ENCODE data around the gene STAT5B.
"Not testable (repeated sequence)": the region's sequence is repeated elsewhere in the genome, so short reads cannot be mapped to it uniquely, and the experiment has no call there.

STAT5B gene

GRCh38 chr17:42305543-42306384, 29.6 kb upstream of the STAT5B start:
- DNase-seq (ENCODE audit: low read depth): no peak

- DNase-seq (ENCODE audit: low read depth): not testable (repeated sequence)
These were observed 28.8 kb upstream of the STAT5B start for GRCh38 chr17:42305031-42305330.

- DNase-seq (ENCODE audit: low read depth): no peak
These were observed 28.2 kb upstream of the STAT5B start for GRCh38 chr17:42304187-42305030.

GRCh38 chr17:42303694-42304093, 27.5 kb upstream of the STAT5B start:
- no peak for DNase-seq (ENCODE audit: low read depth)

- DNase-seq (ENCODE audit: low read depth): no peak
These were observed 24.8 kb upstream of the STAT5B start for GRCh38 chr17:42301022-42301421.

GRCh38 chr17:42299913-42300312, 23.7 kb upstream of the STAT5B start:
- not testable (repeated sequence) for DNase-seq (ENCODE audit: low read depth)

GRCh38 chr17:42299361-42299760, 23.2 kb upstream of the STAT5B start:
- not testable (repeated sequence) for DNase-seq (ENCODE audit: low read depth)

GRCh38 chr17:42297775-42298174, 21.6 kb upstream of the STAT5B start:
- not testable (repeated sequence) for DNase-seq (ENCODE audit: low read depth)

- no peak for DNase-seq (ENCODE audit: low read depth)
These were observed 19.8 kb upstream of the STAT5B start for GRCh38 chr17:42296012-42296411.

- no peak for DNase-seq (ENCODE audit: low read depth)
These were observed 18.5 kb upstream of the STAT5B start for GRCh38 chr17:42294469-42295398.

GRCh38 chr17:42291129-42291528, 14.9 kb upstream of the STAT5B start:
- no peak for DNase-seq (ENCODE audit: low read depth)

GRCh38 chr17:42290577-42290976, 14.4 kb upstream of the STAT5B start:
- DNase-seq (ENCODE audit: low read depth): no peak

GRCh38 chr17:42289611-42290181, 13.5 kb upstream of the STAT5B start:
- no peak for DNase-seq (ENCODE audit: low read depth)

- no peak for DNase-seq (ENCODE audit: low read depth)
These were observed 12.8 kb upstream of the STAT5B start for GRCh38 chr17:42288803-42289610.

- DNase-seq (ENCODE audit: low read depth): no peak
These were observed 12.0 kb upstream of the STAT5B start, which contains the start of gene STAT5A for GRCh38 chr17:42287977-42288802. TSS of gene STAT5A (plus strand) at chr17:42288498. CDS start at chr17:42289412, 914 bp downstream.

- no peak for DNase-seq (ENCODE audit: low read depth)
These were observed 11.2 kb upstream of the STAT5B start for GRCh38 chr17:42287305-42287976.

- DNase-seq (ENCODE audit: low read depth): no peak
These were observed 10.4 kb upstream of the STAT5B start for GRCh38 chr17:42286411-42287221.

- no peak for DNase-seq (ENCODE audit: low read depth)
These were observed 9.3 kb upstream of the STAT5B start for GRCh38 chr17:42285346-42286050.

Data from non-pigmented ciliary epithelial cell (primary cell).